NCI-H1694 treated with DMSO at 0.1 percent for 48 hours (cell line): Measurements from ENCODE around the gene NR4A3.

Experiments used
- DNase-seq: peaks from one replicate; lab custom pipeline; 2025; lab: John Stamatoyannopoulos, UW

NR4A3 gene

DNA sequence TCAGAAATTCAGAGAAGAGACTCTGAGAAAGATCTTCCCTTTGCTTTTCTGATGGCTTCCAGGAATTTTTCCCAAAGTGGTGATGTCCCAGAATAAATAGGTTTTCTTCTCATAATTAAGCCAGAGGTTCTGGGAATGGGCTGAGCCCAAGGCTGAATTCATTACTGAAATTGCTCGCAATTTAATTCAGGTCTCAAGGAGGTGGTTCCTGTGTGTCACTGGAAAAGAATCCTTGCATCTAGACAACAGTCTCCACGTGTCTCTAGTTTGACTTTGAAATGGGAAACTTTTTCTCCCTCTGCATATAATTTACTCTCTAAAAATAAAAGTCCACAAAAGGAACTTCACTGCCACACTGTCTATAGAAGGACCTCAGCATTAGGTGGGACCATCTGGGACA, 57.0 kb downstream of the NR4A3 start:
- no peak for DNase-seq

- DNase-seq = no peak
These were observed 60.1 kb downstream of the NR4A3 start for GRCh38 chr9:99881769-99882168.

DNA sequence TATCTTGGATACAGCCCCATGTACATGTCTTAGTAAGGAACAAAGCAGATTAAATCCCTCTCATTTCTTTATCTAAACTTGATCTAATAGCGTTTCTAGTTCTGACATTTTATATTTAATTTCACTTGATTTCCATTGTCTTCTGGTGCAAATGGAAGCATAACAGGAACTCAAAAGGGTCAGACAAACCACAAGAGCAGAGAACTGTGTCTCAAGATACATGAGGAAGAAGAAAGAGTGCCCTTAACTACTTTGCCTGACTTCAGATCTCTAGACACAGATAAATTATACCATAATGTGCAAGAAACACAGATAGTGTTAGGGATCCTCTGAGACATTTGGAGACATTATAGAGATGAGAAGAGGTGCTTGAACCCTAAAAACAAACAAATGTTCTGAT, 64.1 kb downstream of the NR4A3 start:
- DNase-seq = no peak

GRCh38 chr9:99889120-99889519, 67.4 kb downstream of the NR4A3 start:
- no peak for DNase-seq

- no peak for DNase-seq
These were observed 73.1 kb downstream of the NR4A3 start for GRCh38 chr9:99894826-99895225.

- DNase-seq = no peak
These were observed 73.8 kb downstream of the NR4A3 start for GRCh38 chr9:99895510-99895909.

GRCh38 chr9:99896119-99896518, 74.4 kb downstream of the NR4A3 start:
- DNase-seq = no peak

GRCh38 chr9:99903393-99903792, 81.7 kb downstream of the NR4A3 start:
- DNase-seq = no peak

DNA sequence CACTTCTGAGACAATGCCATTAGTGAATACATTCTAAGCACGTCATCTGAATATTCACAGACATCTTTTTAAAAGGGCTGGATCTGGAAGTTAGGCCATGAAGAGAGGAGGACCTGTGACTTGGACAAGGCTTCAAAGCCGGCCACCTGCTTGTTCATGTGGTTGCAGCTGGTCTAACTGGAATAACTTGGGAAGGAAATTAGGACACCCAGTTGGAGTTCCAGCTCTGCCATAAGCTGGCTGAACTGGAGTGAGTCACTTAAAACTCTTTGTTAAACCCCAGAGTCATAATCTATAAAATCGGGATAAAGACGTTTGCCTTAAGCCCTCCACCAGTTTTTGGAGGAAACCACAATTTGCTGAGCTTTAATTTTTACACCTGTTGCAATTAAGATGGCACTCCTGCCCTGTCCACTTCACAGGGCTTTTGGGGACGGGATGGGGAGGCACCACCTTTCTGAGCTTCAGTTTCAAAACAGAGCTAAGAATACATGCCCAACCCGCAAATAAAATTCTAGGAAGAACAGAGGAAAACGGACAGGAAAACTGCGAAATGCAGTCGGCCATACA, 84.2 kb downstream of the NR4A3 start:
- DNase-seq = no peak

DNA sequence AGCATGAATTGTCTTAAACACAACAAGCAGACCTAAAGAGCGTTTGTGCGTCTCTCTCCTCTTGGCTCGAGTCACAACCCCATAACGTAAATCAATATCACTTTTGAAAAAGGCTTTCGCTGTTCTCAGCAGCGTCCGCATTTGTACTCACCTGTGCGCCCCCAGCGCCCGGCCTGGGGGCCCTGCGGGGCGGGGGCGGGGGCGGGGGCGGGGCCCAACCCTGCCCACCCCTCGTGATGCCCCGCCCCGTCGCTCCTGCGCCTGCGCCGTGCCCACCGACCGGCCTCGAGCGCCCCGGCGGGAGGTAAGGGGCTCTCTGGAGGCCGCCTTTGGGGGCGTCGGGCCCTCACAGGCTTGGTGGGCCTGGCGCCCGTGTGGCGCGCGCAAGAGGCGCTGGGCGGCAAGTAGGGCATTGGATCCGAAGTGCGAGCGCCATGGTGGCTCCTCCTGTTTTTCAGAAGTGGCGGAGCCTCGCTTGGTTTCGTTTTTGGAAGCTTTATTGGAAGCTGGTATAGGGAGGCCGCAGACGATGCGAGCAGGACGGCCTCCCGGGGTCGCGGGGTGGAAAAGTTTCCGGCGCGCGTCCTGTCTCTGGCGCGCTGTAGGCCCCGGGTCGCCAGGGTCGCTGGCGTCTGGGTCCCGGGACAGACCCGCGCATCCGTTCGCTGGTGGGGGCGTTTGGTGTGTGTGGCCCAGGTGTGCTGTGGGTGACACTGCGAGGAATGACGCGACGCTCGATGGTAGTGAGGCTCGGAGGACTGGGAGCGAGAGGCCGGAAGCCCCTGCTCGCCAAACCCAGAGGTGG, 84.9 kb downstream of the NR4A3 start, which contains the start of gene STX17:
TSS of gene STX17 (plus strand) at position 252 of the 805 bp plus-strand sequence. CDS start 8,586 bp downstream, outside the sequence.
- peak; percentile 48 for DNase-seq

- DNase-seq = no peak
These were observed 85.5 kb downstream of the NR4A3 start for GRCh38 chr9:99907208-99907532.

DNA sequence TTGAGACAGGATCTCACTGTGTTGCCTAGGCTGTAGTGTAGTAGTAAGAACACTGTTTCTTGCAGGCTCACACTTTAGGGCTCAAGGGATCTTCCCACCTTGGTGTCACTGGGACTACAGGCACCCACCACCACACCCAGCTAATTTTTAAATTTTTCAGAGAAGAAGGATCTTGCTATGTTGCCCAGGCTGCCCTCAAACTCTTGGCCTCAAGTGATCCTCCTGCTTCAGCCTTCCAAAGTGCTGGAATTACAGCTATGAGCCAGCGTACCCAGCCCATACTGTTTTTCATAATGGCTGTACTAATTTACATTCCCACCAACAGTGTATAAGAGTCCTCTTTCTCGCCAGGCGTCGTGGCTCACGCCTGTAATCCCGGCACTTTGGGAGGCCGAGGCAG, 89.9 kb downstream of the NR4A3 start:
- no peak for DNase-seq
